Loucy (cell line): ENCODE results near the gene ABCA9.
"Not testable (repeated sequence)": the region's sequence is repeated elsewhere in the genome, so short reads cannot be mapped to it uniquely, and the experiment has no call there.

Experiments
- H2AFZ ChIP-seq: fragments of 200-600 bp; sonication (generic); 2 replicates; pipeline ENCODE4 v1.6.0; 2016; ENCODE audit warnings: antibody characterized with exemption, mild to moderate bottlenecking, low read length, moderate library complexity
- H3F3A ChIP-seq: fragments of 200-600 bp; 2 replicates; pipeline ENCODE4 v1.6.0; 2016; ENCODE audit warnings: antibody characterized with exemption, low read depth, mild to moderate bottlenecking
- H3K27me3 ChIP-seq: fragments of 200-600 bp; sonication (generic); 2 replicates; pipeline ENCODE4 v1.6.1; 2014; ENCODE audit warnings: low read length, mild to moderate bottlenecking; ENCODE audit not compliant: insufficient read depth, poor library complexity, severe bottlenecking
- H3K36me3 ChIP-seq: fragments of 200-600 bp; sonication (generic); 2 replicates; pipeline ENCODE4 v1.6.1; 2016; ENCODE audit warnings: low read length; ENCODE audit not compliant: insufficient read depth
- H3K4me1 ChIP-seq: fragments of 200-600 bp; sonication (generic); 2 replicates; pipeline ENCODE4 v1.5.1; 2014; ENCODE audit warnings: low read length, mild to moderate bottlenecking; ENCODE audit not compliant: insufficient read depth, poor library complexity, severe bottlenecking
- H3K4me2 ChIP-seq: fragments of 200-600 bp; sonication (generic); 2 replicates; pipeline ENCODE4 v1.6.0; 2014; ENCODE audit warnings: antibody characterized with exemption, low read length, low read depth, mild to moderate bottlenecking; ENCODE audit not compliant: poor library complexity, severe bottlenecking
- H3K4me3 ChIP-seq: fragments of 200-600 bp; sonication (generic); 2 replicates; pipeline ENCODE4 v1.5.1; 2014; ENCODE audit warnings: low read length, mild to moderate bottlenecking, mixed read lengths; ENCODE audit not compliant: poor library complexity, severe bottlenecking
- H3K79me2 ChIP-seq: fragments of 200-600 bp; sonication (generic); 2 replicates; pipeline ENCODE4 v1.6.1; 2014; ENCODE audit warnings: low read length; ENCODE audit not compliant: insufficient read depth
- H3K9ac ChIP-seq: fragments of 200-600 bp; sonication (generic); 2 replicates; pipeline ENCODE4 v1.6.0; 2014; ENCODE audit warnings: mild to moderate bottlenecking, low read depth, low read length, moderate library complexity; ENCODE audit not compliant: poor library complexity, severe bottlenecking
- H3K9me2 ChIP-seq: fragments of 200-600 bp; sonication (generic); replicated peaks from 2 replicates; pipeline ENCODE4 v1.6.1; 2016; ENCODE audit warnings: low read depth, low read length, mixed read lengths
- H3K9me3 ChIP-seq: fragments of 200-600 bp; sonication (generic); 2 replicates; pipeline ENCODE4 v1.6.1; 2014; ENCODE audit warnings: mild to moderate bottlenecking, antibody characterized with exemption, low read length, low read depth; ENCODE audit not compliant: insufficient read depth
- H4K20me1 ChIP-seq: fragments of 200-600 bp; sonication (generic); 2 replicates; pipeline ENCODE4 v1.6.0; 2014; ENCODE audit warnings: antibody characterized with exemption, low read length, mild to moderate bottlenecking; ENCODE audit not compliant: insufficient read depth, poor library complexity, severe bottlenecking
- EZH2phosphoT487 ChIP-seq: fragments of 200-600 bp; IDR thresholded peaks from 2 replicates; pipeline ENCODE4 v1.6.1; 2018; ENCODE audit warnings: antibody characterized with exemption, mild to moderate bottlenecking, moderate library complexity, borderline replicate concordance
- TF ChIP-seq, protein P1 (sequence below): fragments of 200-600 bp; sonication (generic); conservative IDR thresholded peaks from 2 replicates; pipeline ENCODE4 v1.5.1; 2014; ENCODE audit warnings: mild to moderate bottlenecking, antibody characterized with exemption, low read length

The ABCA9 gene

GRCh38 chr17:69071233-69071586 is 10.5 kb upstream of the ABCA9 start:
- H4K20me1 ChIP-seq, H3K4me3 ChIP-seq, H3K4me1 ChIP-seq, H3K9me3 ChIP-seq, H3K36me3 ChIP-seq, H3F3A ChIP-seq, H3K27me3 ChIP-seq, H3K9me2 ChIP-seq, H3K4me2 ChIP-seq, H3K9ac ChIP-seq, H2AFZ ChIP-seq, H3K79me2 ChIP-seq: not testable (repeated sequence)

DNA sequence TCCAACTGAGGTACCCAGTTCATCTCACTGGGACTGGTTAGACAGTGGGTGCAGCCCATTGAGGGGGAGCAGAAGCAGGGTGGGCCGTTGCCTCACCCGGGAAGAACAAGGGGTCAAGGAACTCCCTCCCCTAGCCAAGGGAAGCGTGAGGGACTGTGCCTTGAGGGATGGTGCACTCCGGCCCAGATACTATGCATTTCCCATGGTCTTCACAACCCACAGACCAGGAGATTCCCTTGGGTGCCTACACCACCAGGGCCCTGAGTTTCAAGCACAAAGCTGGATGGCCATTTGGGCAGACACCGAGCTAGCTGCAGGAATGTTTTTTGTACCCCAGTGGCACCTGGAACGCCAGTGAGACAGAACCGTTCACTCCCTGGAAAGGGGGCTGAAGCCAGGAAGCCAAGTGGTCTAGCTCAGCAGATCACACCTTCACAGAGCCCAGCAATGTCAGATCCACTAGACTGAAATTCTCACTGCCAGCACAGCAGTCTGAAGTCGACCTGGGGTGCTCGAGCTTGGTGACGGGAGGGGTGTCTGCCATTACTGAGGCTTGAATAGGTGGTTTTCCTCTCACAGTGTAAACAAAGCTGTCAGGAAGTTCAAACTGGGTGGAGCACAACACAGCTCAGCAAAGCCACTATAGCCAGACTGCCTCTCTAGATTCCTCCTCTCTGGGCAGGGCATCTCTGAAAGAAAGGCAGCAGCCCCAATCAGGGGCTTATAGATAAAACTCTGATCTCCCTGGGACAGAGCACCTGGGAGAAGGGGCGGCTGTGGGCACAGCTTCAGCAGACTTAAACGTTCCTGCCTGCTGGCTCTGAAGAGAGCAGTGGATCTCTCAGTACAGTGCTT is 9.9 kb upstream of the ABCA9 start:
- H3F3A ChIP-seq, H3K36me3 ChIP-seq, H3K9ac ChIP-seq, H3K4me1 ChIP-seq, H3K4me3 ChIP-seq, H3K9me3 ChIP-seq, H2AFZ ChIP-seq, H4K20me1 ChIP-seq, H3K27me3 ChIP-seq, H3K79me2 ChIP-seq, H3K9me2 ChIP-seq, H3K4me2 ChIP-seq: not testable (repeated sequence)

- no peaks in the 10 kb centered on the region for H3K9me3 ChIP-seq
- no peaks in the 10 kb centered on the region for H4K20me1 ChIP-seq
- H3K4me2 ChIP-seq: no peak overlapping the region
- H3K9me2 ChIP-seq: no peaks in the 10 kb centered on the region
- H3K4me1 ChIP-seq: no peaks in the 10 kb centered on the region
- no peak overlapping the region for H3K9ac ChIP-seq
- TF ChIP-seq, protein P1, sequence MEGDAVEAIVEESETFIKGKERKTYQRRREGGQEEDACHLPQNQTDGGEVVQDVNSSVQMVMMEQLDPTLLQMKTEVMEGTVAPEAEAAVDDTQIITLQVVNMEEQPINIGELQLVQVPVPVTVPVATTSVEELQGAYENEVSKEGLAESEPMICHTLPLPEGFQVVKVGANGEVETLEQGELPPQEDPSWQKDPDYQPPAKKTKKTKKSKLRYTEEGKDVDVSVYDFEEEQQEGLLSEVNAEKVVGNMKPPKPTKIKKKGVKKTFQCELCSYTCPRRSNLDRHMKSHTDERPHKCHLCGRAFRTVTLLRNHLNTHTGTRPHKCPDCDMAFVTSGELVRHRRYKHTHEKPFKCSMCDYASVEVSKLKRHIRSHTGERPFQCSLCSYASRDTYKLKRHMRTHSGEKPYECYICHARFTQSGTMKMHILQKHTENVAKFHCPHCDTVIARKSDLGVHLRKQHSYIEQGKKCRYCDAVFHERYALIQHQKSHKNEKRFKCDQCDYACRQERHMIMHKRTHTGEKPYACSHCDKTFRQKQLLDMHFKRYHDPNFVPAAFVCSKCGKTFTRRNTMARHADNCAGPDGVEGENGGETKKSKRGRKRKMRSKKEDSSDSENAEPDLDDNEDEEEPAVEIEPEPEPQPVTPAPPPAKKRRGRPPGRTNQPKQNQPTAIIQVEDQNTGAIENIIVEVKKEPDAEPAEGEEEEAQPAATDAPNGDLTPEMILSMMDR: no peak
- TF ChIP-seq EZH2phosphoT487: no peak
- no peak overlapping the region for H3K4me3 ChIP-seq
- H3K36me3 ChIP-seq: no peaks in the 10 kb centered on the region
- H2AFZ ChIP-seq: no peak overlapping the region
- H3F3A ChIP-seq: no peaks in the 10 kb centered on the region
- H3K79me2 ChIP-seq: no peaks in the 10 kb centered on the region
- H3K27me3 ChIP-seq: no peaks in the 10 kb centered on the region
These were observed 8.6 kb upstream of the ABCA9 start for GRCh38 chr17:69069226-69069750.

- no peak overlapping the region for H3K4me3 ChIP-seq
- H3K9me2 ChIP-seq: no peaks in the 10 kb centered on the region
- no peak overlapping the region for H2AFZ ChIP-seq
- H4K20me1 ChIP-seq: no peaks in the 10 kb centered on the region
- H3K79me2 ChIP-seq: no peaks in the 10 kb centered on the region
- H3K4me2 ChIP-seq: no peak overlapping the region
- no peaks in the 10 kb centered on the region for H3K4me1 ChIP-seq
- TF ChIP-seq, protein P1: peak; percentile 36
- TF ChIP-seq EZH2phosphoT487: no peak
- H3K9ac ChIP-seq: no peak overlapping the region
- no peaks in the 10 kb centered on the region for H3K36me3 ChIP-seq
- no peaks in the 10 kb centered on the region for H3K9me3 ChIP-seq
- no peaks in the 10 kb centered on the region for H3F3A ChIP-seq
- no peaks in the 10 kb centered on the region for H3K27me3 ChIP-seq
These were observed 6.7 kb upstream of the ABCA9 start for GRCh38 chr17:69067274-69068047.
